A549 treated with CORT108297 at 1 μM for 4 hours (cell line): ENCODE results near the gene TREM1. TPM values are rescaled to one million over a fixed set of nuclear protein-coding genes. Genes with fewer than 3 reads are reported as not detected.

Experiments used
- total RNA-seq: library from RNA; stranded (reverse); fragments of 200-300 nt; extraction: Qiagen RNA extraction; gene quantifications from 5 replicates; pipeline ENCODE4 v1.2.3, GENCODE V29; 2022

Gene TREM1
- total RNA-seq: 0.10 to 0.23 TPM (median 0.16 TPM) in 4 of 5 replicates, not detected in the other

DNA sequence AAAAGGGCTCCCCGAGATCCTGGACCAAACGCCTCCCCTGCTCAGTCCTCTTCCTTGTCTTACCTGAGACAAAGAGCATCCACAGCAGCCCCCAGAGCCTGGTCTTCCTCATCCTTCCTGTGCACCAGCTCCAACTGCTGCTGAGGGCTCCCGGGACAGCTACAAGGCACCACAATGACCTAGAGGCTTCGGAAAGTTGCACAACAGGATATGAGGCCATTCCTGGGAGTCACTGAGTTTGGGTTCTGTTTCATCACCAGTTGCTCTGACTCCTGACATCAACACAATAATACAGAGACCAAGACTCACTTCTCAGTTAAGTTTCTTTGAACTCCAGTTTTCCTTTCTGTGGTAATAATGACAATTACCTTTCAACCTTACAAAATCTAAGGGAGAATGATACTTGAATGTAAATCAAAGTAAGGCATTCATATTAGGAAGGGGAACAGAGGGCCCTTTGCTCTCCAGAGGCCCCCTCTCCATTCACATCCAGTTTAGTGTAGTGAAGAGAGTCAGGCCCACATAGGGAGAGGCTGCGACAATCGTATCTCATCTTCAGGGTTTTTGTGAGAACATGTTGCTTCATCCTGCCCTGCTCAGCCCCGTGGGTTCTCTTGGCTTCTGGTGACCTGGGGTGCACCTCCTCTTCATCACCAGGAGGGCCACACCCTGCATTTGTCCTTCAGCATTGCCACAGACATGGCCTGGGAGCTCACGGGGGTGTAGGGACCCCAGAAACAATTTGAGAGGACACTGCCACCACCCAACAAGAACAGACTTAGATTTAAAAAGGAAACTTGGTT is at the start of gene TREM1:
Gene TREM1, minus strand, starts transcription at position 139 of the 803 bp plus-strand sequence. Its CDS starts 27 bp downstream, at position 112.

DNA sequence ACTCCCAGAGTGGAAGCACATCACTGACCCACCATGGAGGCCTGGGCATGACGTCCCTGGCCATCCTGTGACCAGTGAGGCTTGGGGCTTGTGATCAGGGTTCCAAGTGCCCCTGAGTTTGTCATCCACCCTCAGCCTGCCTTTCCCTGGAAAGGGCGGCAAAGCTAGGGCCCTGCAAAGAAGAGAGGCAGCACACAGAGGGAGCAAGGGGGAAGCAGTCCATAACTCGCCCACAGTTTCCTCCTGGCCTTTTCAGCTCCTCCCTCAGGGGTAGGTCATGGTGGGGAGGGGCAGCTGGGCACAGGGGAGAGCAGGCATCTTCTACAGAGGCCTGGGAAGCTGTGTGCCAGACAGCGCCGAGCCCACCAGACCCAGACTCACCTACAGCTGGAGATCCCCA is 48.8 kb upstream of the TREM1 start, which contains the start of gene NCR2:
Gene NCR2, plus strand, starts transcription at position 313 of the 400 bp plus-strand sequence. CDS start 269 bp downstream, outside the sequence.

DNA sequence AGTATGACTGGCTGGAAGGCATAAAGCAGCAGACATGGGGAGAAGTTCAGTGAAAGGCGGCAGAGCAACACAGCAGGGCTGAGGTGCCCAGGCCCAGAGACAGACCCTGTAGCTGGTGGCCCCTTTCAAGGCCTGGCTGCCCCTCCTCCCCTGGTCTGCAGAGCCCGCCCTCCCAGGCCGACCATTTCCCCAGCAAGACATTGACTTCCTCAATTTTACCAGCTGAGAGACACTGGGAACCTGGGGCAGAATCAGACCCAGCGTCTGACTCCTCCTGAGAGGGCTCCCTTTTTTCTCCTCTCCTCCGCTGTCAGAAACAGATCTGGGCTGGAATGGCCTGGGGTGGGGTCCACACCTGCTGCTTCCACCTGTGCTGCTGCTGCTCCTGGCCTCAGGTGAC is 58.4 kb downstream of the TREM1 start, which contains the start of gene TREML4:
Gene TREML4, plus strand, starts transcription at position 254 of the 400 bp plus-strand sequence. Its CDS starts 79 bp downstream, at position 333.

Other genes starting within 250 kb of the TREM1 start
- gene UNC5CL, start 247.5 kb downstream of the TREM1 start, total RNA-seq: 0.34 to 0.52 TPM (median 0.45 TPM) in 5 replicates
- gene TSPO2, start 244.2 kb downstream of the TREM1 start, total RNA-seq: not detected in 5 replicates
- gene APOBEC2, start 233.5 kb downstream of the TREM1 start, total RNA-seq: not detected in 5 replicates
- gene OARD1, start 214.3 kb downstream of the TREM1 start, total RNA-seq: 19.3 to 24.1 TPM (median 20.1 TPM) in 5 replicates
- gene NFYA, start 213.7 kb downstream of the TREM1 start, total RNA-seq: 12.0 to 14.5 TPM (median 13.5 TPM) in 5 replicates
- not detected in 5 replicates for gene TREML1, start 132.3 kb downstream of the TREM1 start, total RNA-seq
- not detected in 5 replicates for gene TREM2, start 123.6 kb downstream of the TREM1 start, total RNA-seq
- not detected in 5 replicates for gene TREML2, start 85.5 kb downstream of the TREM1 start, total RNA-seq
- not detected in 5 replicates for gene TREML4, start 58.3 kb downstream of the TREM1 start, total RNA-seq
- not detected in 5 replicates for gene NCR2, start 48.9 kb upstream of the TREM1 start, total RNA-seq